Measurements from ENCODE around the gene TLR5.
"Not testable (repeated sequence)": the region's sequence is repeated elsewhere in the genome, so short reads cannot be mapped to it uniquely, and the experiment has no call there.

The TLR5 gene, protein sequence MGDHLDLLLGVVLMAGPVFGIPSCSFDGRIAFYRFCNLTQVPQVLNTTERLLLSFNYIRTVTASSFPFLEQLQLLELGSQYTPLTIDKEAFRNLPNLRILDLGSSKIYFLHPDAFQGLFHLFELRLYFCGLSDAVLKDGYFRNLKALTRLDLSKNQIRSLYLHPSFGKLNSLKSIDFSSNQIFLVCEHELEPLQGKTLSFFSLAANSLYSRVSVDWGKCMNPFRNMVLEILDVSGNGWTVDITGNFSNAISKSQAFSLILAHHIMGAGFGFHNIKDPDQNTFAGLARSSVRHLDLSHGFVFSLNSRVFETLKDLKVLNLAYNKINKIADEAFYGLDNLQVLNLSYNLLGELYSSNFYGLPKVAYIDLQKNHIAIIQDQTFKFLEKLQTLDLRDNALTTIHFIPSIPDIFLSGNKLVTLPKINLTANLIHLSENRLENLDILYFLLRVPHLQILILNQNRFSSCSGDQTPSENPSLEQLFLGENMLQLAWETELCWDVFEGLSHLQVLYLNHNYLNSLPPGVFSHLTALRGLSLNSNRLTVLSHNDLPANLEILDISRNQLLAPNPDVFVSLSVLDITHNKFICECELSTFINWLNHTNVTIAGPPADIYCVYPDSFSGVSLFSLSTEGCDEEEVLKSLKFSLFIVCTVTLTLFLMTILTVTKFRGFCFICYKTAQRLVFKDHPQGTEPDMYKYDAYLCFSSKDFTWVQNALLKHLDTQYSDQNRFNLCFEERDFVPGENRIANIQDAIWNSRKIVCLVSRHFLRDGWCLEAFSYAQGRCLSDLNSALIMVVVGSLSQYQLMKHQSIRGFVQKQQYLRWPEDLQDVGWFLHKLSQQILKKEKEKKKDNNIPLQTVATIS

DNA sequence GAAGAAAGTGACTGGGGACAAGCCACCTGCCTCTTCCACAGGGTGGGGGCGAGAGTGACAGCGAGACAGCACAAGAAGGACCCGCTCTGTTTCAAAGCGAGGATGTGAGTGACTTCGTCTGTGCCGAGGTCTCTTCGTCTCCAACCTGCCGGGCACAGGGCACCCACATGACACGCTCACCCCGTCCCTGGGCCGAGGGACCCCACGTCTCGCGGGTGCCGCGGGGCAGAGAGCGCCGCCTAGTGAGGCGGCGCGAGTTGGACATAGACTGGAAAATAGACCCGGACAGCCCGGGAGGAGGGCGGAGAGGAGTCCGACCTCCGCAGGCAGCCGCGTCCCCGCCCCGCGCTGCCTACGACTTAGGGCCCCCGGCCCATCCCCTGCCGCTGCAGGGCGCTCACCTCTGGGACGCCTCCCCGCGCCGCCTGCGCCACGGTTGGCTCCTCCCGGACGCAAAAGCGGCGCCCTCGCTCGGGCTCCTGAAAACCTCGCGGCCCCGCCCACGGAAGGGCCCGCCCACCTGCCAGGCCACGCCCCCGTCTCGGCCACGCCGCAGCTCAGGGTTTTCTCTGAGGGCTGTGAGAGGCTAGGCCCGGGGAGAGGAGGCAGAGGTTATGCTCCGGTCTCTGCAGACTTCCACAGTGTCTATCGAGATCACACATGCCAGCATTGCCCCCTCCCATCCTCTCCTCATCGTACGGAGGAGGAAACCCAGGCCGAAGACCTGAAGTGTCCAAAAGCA, at the start of gene TLR5:
Gene TLR5 (minus strand): TSS at position 454 of the 742 bp plus-strand sequence. CDS start 30,217 bp downstream, outside the sequence.
- peak; percentile 87 for DNase-seq

DNA sequence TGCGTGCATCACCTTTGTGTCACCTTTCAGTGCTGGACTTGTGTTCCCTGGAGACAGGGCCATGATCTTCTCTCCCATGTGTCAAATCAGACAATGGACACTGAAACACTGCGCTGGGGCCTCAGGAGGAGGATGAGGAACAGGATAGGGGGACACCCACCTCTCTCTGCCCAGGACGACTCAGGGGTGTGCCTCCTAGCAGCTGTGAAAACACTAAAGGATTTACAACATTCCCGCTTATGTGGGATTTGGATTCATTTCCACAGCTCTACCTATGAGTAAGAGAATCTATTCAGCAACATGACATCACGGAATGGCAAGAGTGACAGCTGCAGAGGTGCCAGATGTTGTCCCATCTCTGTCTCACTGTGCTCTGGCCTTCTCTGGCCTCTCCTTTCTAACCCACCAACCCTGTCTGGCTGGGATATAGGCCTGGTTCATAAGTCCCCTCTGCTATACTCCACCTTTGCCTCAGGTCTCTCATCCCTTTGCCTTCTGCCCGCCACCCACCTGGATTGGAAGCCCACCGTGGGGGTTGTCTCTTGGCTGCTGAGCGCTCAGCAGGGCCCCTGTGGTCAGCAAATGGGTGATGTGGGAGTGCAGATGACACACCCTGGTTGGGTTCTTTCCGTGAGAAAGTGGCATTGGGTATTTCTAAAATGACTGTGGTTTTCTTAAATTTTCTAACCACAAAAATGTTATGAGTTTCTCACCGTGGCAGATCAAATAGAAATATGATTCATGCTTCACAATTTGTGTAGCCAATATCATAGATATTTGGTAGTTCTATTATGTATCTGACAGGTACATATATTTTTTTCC, 47.1 kb upstream of the TLR5 start:
- DNase-seq = no peak

DNA sequence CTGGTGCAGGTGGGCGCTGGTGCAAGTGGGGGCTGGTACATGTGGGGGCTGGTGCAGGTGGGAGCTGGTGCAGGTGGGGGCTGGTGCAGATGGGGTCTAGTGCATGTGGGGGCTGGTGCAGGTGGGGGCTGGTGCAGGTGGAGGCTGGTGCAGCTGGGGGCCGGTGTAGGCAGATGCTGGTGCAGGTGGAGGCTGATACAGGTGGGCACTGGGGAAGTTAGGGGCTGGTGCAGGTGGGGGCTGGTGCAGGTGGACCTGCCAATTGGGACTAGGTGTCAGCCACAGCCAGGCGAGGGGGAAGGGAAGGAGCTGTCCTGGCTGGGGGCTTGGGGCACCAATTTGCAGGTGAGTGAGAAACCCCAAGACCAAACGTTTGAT, 46.5 kb upstream of the TLR5 start:
- DNase-seq = no peak

DNA sequence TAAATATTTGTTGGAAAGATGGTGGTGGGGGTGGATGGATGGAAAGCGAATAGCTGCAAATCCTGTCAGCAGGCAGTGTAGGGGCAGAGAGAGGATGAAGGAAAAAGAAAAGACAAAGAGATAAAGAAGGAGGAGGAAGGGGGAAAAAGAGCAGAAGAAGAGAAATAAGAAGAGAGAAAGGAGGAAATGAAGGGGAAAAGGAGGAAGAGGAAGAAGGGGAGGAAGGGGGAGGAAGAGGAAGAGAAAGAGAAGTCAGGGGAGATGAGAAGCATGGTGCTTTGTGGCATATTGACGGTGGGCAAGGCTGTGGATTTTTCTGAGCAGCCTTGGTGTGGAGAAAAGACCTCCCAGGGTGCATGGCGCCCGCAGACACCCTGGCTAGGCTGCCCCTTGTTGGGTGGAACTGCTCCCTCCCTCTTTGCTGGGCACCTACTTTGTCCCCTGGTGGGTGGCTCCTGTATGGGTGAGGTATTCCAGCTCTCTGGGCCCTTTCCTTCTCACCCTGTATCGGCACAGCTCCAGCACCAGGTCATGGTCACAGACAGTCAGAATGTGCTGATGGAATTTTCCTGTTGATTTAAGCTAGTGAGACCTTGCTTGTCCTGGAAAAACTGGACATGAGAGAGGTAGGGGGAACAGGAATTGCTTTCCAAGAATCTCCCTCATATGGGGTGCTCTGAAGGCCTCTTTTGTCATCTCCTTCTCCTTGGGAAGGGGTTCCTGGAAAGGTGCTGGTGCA, 45.7 kb upstream of the TLR5 start:
- no peak for DNase-seq

DNA sequence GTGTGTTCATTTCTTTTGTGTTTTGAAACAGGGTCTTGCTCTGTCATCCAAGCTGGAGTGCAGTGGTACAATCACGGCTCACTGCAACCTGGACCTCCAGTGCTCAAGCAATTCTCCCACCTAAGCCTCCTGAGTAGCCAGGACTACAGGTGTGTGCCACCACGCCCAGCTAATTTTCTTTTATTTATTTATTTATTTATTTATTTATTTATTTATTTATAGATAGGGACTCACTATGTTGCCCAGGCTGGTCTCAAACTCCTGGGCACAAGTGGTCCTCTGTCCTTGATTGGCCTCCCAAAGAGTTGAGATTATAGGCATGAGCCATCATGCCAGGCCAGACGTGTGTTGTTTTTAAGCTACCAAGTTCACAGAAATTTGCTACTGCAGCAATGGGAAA, 43.8 kb upstream of the TLR5 start:
- DNase-seq = no peak

DNA sequence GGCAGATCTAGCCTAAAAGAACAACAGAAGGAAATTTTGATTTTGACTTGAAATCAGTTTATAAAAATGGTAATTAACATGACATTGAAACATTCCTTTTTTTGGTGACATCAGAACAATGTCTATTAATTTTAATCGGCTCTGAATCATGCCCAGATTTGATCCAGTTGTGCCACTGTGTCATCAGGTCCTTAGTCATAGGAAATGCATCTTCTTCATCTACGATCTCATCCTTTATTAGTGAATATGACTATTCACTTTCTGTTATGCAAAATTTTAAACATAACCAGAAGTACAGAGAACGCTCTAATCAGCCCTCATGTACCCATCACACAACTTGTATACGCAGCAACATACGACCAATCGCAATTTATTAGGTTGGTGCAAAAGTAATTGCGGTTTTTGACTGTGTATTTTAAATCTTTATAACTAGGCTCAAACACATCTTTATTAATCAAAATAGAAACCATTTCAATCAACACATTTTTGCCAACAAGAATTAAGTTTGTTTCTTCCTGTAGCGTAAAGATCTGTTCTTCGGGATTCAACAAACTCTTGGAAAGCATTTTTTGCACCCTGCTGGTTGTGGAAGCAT, 40.3 kb upstream of the TLR5 start:
- no peak for DNase-seq

DNA sequence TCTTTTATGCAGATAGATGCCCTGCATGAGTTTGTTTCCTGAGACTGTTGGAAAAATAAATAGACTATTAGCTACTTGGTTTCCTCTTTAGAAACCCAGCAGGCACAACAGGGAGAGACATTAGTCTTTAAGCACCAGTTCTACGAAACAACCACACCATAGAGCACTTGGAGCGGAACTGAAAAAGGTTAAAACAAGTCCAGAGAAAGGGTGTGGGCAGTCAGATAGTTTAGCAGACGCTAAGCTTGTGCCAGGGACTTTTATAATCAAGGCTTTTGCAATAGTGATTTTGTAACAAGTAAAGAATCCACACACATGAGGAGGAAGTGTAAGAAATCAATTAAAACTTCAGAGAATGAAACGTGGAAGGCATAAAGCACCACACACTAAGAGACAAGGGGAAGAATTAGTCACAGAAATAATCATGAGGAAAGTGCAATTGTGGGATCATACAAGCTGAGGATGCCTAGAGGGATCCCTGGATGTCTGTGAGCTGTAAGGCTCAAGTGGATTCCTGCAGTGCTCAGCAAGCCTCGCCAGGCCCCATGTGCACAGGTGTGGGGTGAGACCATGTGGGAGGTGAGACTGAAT, 37.8 kb upstream of the TLR5 start:
- no peak for DNase-seq

DNA sequence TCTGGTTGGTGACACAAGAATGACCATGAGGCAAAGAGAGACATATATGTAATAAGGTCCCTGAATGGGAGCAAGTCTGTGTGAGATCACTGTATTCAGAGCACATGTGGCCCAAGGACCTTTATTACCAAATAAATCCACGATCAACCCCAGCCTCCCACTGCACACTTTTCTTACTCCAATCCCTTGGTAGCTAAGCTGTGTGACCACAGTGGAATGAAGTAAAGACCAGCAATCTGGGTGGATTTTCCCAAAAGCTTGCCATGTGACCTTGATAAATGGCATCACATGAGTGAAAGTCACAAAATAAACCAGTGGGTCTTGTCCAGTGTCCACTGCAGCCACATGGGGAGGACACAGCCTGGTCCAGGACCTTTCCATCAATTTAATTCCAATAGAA, 36.7 kb upstream of the TLR5 start:
- no peak for DNase-seq

DNA sequence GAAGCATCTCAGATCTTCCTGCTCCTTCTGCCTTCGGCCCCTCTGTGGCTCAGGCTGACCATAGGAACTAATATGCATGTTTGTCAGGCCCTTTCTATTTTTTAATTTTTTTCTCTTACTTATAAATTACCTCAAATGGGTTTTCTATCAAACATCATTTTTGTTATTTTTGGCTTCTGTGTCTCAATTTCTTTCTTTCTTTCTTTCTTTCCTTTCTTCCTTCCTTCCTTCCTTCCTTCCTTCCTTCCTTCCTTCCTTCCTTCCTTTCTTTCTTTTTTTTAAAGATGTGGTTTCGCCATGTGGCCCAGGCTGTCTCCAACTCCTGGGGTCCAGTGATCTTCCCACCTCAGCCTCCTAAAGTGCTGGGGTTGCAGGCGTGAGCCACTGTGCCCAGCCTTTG, 36.2 kb upstream of the TLR5 start:
- no peak for DNase-seq

DNA sequence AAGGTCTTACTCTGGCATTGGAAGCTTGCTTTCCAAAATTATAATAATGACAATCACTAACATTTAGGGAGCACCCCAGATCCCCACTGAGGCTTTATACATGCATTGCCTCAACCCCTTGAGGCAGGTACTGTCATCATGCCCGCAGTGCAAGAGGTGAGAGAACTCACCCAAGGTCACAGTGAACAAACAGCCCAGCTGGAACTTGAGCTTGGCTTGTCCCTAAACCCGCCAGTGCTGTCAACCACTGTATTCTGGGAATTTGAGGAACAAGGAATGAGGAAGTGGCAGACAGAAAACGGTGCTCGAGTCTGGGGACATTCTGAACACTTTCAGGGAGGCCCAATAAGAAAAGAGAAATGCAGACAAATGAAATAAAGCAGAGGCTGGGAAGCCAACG, 34.6 kb upstream of the TLR5 start:
- DNase-seq = no peak

DNA sequence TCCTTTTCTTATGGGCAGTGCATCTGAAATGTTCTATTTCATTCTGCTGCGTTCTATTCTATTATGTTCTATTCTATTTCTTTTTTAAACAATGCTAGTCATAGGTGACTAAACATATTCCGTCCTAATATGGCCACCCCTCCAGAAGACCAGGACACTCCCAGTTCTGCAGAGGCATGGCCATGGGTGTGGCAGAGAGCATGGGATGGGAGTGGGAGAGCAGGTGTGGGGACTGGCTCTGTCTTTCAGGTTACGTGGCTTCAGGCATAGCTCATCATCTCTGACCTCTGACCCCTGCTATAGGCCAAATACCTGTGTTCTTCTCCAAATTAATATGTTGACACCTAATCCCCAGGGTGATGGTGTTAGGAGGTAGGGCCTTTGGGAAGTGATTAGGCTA, 33.4 kb upstream of the TLR5 start:
- no peak for DNase-seq

DNA sequence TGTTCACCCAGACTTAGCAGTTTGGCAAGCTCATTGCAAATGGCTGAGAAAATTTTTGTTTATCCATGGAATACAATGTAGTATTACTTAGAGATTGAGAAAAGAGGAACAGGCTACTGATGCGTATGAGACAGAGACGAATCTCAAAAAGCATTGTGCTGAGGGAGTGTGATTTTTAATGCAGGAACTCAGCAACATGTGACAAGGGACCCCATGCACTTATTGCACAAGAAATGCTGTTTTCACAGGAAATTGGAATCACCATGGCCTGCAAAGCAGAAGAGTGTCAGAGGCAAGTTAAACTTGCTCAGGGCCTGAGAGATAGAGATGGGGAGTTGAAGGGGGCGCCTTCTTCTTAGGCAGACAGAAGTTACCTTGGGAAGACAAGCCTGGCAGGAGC, 32.6 kb upstream of the TLR5 start:
- no peak for DNase-seq

DNA sequence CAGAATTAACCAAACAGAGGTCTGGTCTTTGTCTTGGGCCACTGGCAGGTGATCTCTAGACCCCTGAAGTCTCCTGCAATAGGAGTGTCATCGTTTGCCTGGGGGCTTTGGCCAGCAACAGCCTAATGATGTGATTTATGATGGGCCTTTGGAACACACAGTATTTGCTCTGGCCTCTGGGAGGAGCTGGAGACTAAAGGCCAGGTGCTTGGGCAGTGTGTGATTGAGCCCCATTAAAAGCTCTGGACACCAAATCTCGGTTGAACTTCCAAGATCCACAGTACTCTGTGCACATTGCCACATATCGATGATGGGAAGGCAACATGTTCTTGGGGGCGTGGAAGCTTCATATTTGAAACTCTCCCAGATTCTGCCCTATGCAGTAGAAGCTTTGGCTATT, 32.0 kb upstream of the TLR5 start:
- no peak for DNase-seq

DNA sequence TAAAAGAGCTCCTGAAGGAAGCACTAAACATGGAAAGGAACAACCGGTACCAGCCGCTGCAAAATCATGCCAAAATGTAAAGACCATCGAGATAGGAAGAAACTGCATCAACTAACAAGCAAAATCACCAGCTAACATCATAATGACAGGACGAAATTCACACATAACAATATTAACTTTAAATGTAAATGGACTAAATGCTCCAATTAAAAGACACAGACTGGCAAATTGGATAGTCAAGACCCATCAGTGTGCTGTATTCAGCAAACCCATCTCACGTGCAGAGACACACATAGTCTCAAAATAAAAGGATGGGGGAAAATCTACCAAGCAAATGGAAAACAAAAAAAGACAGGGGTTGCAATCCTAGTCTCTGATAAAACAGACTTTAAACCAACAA, 26.4 kb upstream of the TLR5 start:
- not testable (repeated sequence) for DNase-seq

DNA sequence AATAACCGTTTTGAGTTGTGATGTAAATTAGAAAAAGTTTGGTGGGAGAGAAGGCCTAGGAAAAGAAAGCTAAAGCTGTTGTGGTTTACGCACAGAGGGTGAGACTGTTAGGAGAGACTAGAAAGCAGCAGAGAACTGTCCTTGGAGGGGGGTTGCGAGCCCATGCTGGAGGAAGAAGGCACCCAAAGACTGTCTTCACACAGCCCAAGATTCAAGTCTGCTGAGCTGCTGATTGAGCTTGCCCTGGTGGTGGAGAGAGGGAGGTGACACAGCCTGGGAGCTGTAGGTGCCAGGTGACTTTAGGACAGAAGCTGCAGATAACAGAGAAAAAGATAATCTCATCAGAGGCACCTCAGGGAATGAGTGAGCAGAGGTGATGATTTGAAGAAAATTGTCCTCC, 18.3 kb upstream of the TLR5 start:
- no peak for DNase-seq

DNA sequence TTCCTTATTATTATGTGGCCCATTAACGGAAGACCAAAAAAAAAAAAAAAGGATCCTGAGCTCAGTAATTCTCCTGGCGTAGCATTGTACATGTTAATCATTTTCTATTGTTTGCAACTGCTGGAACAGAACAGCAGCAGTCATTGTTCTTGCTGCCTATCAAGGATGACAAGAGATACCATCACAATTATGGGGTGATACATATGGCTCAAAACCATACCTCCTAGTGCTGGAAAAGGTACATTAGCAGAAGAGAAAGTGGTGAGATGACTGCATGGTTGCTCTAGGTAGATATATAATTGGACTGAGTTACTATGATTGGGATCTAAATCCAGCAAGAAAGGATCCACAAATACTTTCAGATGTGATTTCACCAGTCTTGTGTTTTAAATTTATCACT, 13.3 kb upstream of the TLR5 start:
- no peak for DNase-seq

DNA sequence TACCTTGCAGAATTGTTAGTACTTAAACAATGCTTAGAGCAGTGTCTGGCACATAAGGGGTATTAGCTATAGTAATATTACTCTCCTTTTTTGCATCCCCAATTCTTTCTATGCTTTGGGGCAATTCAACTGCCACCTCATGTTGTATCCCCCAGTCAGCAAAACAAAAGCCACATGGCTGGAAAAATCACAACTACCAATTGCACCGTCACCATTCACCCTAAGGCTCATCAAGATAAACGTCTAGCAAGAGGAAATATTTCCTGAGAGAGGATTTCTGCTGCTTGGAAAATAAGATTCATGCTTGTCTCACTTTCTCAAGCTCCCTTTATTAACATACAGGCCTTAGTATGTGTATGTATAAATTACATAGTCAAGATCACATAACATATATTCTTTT, 12.1 kb upstream of the TLR5 start:
- no peak for DNase-seq

DNA sequence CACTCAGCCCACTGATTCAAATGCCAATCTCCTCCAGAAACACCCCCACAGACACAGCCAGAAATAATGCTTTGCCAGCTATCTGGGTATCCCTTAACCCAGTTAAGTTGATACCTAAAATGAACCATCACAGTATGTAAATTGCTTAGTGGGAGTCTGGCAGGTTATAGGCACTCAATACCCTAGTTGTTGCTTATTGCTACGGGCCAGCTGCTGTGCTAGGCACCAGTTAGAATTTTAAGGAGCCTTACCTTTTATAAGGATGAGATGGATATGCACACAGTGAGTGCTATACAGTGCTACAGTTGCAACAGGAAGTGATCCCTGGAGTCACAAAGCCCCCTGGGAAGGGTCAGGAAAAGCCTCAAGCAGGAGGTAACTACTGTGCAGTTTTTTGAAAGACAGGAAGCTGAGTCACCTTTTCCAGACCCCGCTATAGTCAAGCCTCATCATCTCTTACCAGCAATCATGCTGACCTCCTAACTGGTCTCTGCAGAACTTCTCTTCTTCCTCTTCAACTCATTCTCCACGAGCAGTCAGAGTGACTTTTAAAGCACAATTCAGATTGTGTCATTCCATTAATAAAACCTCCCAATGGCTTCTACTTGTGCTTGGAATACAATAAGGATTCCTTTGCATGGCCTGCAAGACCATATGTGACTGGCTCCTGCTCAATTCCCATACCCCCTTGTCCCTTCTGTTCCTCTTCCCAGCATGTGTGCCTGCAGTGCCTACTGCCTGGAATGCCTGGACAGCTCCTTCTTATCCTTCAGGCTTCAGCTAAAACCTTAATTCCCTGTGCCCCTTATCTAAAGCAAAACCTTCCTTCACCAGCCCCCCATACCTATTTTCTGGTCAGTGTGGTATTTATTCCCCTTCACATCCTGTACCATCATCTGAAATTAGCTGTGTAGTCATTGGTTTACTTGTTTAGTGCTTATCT, 10.4 kb upstream of the TLR5 start:
- no peak for DNase-seq

DNA sequence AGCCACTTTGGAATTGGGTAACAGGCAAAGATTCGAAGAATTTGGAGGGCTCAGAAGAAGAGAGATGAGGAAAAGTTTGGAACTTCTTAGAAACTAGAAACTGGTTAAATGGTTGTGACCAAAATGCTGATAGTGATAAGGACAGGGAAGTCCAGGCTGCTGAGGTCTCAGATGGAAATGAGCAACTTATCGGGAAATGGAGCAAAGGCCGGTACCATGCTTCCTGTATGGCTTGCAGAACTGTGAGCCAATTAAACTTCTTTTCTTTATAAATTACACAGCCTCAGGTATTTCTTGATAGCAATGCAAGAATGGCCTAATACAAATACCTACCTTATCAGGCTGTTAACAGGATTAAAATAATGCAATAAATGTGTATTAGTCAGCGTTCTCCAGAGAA, 9.4 kb upstream of the TLR5 start:
- DNase-seq = no peak

DNA sequence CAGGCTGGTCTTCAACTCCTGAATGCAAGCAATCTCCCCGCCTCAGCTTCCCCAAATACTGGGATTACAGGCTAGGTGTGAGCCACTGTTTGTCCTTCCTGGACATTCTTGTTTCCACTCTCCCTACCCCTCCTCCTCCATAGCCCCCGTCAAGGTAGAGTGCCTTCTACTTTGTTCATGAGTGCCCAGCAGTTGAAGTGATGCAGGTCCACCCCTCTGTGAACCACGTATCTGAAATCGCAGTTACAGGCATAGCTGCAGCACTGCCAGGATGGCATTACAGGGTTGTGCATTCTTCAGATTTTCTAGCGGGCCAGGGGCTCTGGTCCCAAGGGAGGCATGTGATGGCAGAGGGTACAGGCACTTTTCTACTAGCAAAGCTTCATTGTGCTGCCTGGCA, 7.4 kb upstream of the TLR5 start:
- no peak for DNase-seq

Data from left hindlimb (tissue), 1 donor.